Lung microvascular endothelial cell (primary cell): ENCODE results near the gene ABCA2. TPM values are rescaled to one million over a fixed set of nuclear protein-coding genes. Genes with fewer than 3 reads are reported as not detected.
A peak's percentile ranks its signal among the peaks of the same experiment; 100 is the strongest.
"Not testable (repeated sequence)": the region's sequence is repeated elsewhere in the genome, so short reads cannot be mapped to it uniquely, and the experiment has no call there.

Experiments
- DNase-seq, 2 donors: peaks; one replicate each; pipeline versions ENCODE4 v3.0.0 to v3.0.0-alpha.2; 2010; ENCODE audit warnings: low read depth in 2 of 2
- total RNA-seq: library from RNA; depleted of rRNA; stranded (reverse); fragments of >200 nt; gene quantifications from 2 replicates; pipeline ENCODE4 v1.2.1, GENCODE V29; 2014

Gene ABCA2
- total RNA-seq, 1 donor from 2014 or later = 4.0 TPM

GRCh38 chr9:137014776-137015539, 13.1 kb downstream of the ABCA2 start:
- no peak for DNase-seq

DNA sequence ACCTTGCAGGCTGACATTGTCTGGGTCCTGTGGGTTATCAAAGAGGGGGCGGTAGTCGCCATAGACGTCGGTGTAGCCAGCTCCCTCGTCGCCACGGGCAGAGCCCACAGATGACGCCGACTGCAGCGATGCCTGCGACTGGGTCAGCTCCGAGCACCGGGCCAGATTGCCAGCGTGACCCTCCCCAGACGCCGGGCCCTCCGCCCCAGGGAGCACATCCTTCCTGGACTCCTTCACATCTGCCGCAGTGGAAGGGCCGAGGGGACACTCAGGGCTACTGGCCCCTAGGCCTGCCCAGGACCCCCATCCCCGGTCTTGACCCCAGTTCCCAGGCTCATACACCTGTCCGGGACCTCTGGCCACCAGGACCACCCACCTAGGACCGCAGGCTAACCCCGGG, 13.9 kb downstream of the ABCA2 start:
- no peak for DNase-seq

DNA sequence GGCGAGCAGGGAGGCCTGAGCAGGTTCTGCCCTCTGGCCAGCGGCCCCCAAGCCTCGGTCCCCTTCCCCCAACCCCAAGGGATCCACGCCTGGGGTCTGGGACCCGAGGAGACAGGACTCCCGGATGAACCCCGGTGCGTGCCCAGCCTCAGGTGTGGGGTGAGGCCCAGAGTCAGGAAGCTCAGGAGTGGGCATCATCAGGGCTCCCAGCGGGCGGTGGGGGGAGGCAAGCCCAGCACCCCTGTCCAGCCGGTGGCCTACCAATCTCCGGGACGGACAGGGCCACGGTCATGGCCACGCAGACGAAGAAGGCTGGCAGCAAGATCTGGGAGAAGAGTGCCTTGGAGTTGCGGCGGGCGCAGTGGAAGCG, 14.5 kb downstream of the ABCA2 start:
- no peak for DNase-seq

GRCh38 chr9:137012694-137013570, 15.1 kb downstream of the ABCA2 start:
- no peak for DNase-seq

DNA sequence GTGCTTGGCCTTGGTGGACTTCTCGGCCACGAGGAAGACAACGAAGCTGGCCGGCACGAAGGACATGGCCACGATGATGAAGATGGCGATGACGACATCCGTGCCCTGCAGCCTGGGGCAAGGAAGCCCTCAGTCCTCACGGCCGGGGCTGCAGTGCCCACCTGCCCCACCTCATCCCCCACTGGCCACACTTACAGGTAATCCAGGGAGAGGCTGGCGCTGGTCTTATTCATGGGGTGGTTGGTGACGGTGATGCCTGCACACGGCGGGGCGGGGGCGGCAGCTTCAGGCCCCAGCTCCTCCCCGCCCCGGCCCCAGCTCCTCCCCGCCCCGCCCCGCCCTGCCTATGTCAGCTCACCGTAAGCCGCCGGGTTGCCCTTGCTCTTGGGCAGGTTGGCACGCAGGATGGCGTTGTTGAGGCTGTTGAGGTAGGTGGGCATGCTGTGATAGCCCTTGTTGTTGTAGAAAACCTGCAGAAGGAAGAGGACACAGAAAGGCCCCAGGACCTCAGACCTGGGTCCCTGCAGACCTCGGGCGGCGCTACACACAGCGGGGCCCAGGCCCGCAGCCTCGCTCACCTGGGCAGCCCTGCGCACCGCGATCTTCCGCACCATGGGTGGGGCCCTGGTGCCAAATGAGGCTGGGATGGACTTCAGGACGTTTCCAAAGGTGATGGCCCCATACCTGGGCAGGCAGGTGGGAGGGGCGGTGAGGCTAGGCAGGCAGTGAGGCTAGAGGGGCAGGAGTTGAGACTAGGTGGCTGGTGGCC, 15.9 kb downstream of the ABCA2 start:
- no peak for DNase-seq

- no peak for DNase-seq
Measured at GRCh38 chr9:137011156-137011555, 16.9 kb downstream of the ABCA2 start.

GRCh38 chr9:137009938-137010732, 17.9 kb downstream of the ABCA2 start:
- DNase-seq = no peak

DNA sequence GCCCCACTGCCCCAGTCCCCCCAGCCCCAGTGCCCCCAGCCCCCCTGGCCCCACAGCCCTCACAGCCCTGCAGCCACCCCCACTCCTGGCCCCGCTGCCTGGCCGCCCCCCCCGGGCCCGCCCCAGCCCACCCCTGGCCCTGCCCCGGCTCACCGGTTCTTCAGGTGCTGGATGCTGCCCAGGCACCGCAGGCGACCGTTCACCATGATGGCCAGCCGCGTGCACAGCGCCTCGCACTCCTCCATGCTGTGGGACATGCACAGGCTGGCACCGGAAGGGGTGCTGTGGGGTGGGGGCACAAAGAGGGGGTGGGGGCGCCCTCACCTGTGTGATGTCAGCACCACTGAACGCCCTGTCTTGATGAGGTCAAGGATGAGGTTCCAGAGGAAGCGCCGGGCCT, 18.8 kb downstream of the ABCA2 start:
- DNase-seq = no peak

GRCh38 chr9:137008312-137008711, 19.7 kb downstream of the ABCA2 start:
- no peak for DNase-seq

- no peak for DNase-seq
Measured at GRCh38 chr9:137007816-137008270, 20.2 kb downstream of the ABCA2 start.

- no peak for DNase-seq
Measured at GRCh38 chr9:137007108-137007815, 20.8 kb downstream of the ABCA2 start.

DNA sequence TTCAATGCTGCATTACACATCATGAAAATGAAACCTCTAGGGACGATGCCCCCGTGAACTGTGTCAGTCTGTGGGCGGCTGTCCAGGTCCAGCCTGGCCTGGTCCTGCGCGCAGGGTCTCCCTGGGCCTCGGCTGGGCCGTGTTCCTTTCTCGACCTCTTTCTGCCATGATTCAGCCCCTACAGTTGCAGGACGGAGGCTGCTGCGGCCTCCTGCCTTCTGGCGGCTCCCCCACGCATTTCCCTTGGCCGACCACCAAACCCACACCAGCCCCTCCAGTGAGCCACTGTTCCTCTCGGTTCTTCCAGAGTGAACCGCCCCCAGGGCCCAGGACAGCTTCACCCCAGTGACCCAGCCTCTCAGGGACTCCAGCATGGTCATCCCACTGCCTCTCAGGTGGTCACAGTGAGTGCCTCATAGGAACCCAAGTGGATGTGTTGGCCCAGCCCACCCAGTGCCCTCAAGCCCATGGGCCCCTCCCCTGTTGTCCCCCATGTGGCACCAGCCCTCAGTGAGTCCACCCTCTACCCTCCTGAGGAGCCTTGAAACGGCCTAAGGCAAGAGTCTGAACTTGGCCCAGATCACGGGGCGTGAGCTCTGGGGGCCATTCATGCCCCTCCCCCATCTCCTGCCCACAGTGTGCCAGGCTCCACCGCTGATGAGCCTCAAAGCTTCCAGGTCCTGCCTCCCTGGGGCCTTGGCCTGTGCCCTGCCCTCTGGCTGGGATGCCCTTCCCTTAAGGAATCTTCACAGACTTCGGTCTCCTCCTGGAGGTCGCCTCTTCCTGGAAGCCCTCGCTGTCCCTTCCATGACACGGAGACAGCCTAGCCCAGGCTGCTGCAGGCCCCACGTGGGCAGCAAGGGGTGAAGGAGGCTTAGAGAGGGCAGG, 21.7 kb downstream of the ABCA2 start:
- no peak for DNase-seq

DNA sequence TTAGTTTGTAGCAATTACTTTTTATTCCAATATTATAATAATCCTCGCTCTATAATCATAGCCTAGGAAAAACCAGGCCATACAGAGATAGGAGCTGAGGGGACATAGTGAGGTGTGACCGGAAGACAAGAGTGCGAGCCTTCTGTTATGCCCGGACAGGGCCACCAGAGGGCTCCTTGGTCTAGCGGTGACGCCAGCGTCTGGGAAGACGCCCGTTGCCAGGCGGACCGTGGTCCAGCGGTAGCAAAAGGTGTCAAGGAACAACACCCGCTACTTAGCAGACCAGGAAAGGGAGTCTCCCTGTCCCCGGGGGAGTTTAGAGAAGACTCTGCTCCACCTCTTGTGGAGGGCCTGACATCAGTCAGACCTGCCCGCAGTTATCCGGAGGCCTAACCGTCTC, 23.8 kb downstream of the ABCA2 start:
- not testable (repeated sequence) for DNase-seq

GRCh38 chr9:137002646-137003041, 25.4 kb downstream of the ABCA2 start:
- no peak for DNase-seq

- no peak for DNase-seq
Measured at GRCh38 chr9:137001857-137002645, 26.0 kb downstream of the ABCA2 start.

DNA sequence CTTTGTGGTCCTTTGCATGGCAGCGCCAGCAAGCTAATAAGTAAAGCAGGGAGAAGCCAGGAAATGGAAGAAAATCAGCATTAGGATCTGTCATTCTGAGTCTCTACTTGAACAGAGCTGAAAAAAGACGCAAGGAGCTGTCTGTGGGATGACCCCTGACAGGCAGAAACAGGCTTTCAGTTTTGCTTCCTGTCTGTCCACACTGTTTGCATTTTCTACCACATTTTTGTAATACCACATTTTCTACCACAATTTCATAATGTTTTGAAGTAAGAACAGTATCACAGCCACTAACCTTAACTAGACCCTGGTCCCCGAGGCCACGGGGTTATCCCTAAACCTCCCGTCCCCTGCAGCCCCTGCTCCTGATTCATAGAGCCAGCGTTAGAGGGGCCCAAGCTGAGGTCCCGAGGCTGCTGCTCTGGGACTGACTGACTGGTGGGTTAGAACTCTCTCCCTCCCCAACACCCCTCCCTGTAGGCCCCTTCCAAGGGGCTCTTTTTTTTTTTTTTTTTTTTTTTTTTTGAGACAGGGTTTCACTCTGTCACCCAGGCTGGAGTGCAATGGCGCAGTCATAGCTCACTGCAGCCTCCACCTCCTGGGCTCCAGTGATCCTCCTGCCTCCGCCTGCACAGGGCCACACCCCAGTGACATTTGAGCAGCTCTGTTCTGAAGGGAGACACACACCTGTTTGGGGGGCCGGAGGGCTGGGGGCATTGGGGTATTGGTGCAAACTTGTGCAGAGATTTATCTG, 27.7 kb downstream of the ABCA2 start:
- peak in 1 of 2 donors; percentile 45 for DNase-seq

GRCh38 chr9:136997830-136998234, 30.2 kb downstream of the ABCA2 start:
- DNase-seq = peak; percentile 49 to 74

DNA sequence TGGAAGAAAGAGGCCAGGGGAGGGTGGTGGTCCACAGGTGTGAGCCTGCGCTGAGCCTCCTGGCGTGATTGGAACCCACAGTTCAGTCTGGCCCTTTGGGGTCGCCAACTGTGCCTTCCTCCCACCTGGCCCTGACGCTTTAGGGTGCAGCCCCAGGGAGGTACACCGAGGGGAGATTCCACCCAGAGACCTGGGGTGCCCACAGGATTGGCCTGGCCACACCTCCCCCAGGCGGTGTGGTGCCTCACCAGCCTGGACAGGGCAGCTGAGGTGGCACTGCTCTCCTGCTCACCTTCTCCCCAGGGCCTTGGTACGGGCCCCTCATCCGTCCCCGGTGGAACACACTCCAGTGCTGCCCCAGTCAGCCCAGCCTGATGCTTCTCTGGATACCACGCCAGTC, 30.7 kb downstream of the ABCA2 start:
- DNase-seq = no peak
